SK-N-SH treated with all-trans-retinoic acid at 6 μM for 48 hours (cell line): Measurements from ENCODE around the gene SLC7A8.

Experiments
- ESRRG ChIP-seq: fragments of 250-450 bp; sonication (Bioruptor Pico); IDR thresholded peaks from 2 replicates; pipeline ENCODE4 v1.6.1; 2021; ENCODE audit warnings: mild to moderate bottlenecking
- GLIS3 ChIP-seq: fragments of 250-450 bp; sonication (Bioruptor Pico); IDR thresholded peaks from 2 replicates; pipeline ENCODE4 v1.5.0; 2020; ENCODE audit warnings: mild to moderate bottlenecking, moderate library complexity
- PPARA ChIP-seq: fragments of 250-450 bp; sonication (Bioruptor Pico); IDR thresholded peaks from 2 replicates; pipeline ENCODE4 v1.5.0; 2020; ENCODE audit warnings: mild to moderate bottlenecking, borderline replicate concordance
- ZNF565 ChIP-seq: fragments of 450-650 bp; formaldehyde crosslinking; conservative IDR thresholded peaks from 2 replicates; pipeline ENCODE4 v1.5.0; 2020; ENCODE audit warnings: low read depth, mild to moderate bottlenecking, moderate library complexity
- TF ChIP-seq, protein P1 (sequence below): fragments of 250-450 bp; sonication (Bioruptor Pico); IDR thresholded peaks from 2 replicates; pipeline ENCODE4 v1.5.1; 2021; ENCODE audit warnings: mild to moderate bottlenecking, moderate library complexity
- TF ChIP-seq, protein P2 (sequence below): fragments of 250-450 bp; sonication (Bioruptor Pico); IDR thresholded peaks from 2 replicates; pipeline ENCODE4 v1.8.0; 2021; ENCODE audit warnings: low read depth, mild to moderate bottlenecking, moderate library complexity, borderline replicate concordance

DNA sequence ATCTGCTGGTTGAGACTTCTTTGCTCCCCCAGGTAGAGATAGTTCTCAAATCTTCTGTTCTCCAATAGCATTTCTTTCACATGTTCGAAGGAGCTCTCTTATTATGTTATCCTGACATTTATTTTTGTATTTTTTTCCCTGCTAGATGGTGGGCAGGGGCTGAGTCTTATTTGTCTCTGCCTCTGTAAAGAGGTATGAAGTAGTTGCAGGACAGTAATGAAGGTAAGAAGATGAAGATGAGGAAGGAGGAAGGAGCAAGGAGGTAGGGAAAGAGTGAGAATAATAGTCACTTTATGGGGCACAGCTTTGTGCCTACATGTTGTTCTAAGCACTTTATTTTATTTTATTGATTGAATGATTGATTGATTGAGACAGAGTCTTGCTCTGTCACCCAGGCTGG lies 73.7 kb downstream of the SLC7A8 start:
- TF ChIP-seq, protein P1, sequence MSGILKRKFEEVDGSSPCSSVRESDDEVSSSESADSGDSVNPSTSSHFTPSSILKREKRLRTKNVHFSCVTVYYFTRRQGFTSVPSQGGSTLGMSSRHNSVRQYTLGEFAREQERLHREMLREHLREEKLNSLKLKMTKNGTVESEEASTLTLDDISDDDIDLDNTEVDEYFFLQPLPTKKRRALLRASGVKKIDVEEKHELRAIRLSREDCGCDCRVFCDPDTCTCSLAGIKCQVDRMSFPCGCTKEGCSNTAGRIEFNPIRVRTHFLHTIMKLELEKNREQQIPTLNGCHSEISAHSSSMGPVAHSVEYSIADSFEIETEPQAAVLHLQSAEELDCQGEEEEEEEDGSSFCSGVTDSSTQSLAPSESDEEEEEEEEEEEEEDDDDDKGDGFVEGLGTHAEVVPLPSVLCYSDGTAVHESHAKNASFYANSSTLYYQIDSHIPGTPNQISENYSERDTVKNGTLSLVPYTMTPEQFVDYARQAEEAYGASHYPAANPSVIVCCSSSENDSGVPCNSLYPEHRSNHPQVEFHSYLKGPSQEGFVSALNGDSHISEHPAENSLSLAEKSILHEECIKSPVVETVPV (CRISPR knock-in tag) = no peak
- TF ChIP-seq PPARA (CRISPR knock-in tag) = no peak
- TF ChIP-seq ZNF565 = no peak
- TF ChIP-seq, protein P2, sequence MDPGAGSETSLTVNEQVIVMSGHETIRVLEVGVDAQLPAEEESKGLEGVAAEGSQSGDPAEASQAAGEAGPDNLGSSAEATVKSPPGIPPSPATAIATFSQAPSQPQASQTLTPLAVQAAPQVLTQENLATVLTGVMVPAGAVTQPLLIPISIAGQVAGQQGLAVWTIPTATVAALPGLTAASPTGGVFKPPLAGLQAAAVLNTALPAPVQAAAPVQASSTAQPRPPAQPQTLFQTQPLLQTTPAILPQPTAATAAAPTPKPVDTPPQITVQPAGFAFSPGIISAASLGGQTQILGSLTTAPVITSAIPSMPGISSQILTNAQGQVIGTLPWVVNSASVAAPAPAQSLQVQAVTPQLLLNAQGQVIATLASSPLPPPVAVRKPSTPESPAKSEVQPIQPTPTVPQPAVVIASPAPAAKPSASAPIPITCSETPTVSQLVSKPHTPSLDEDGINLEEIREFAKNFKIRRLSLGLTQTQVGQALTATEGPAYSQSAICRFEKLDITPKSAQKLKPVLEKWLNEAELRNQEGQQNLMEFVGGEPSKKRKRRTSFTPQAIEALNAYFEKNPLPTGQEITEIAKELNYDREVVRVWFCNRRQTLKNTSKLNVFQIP (CRISPR knock-in tag) = no peak
- TF ChIP-seq GLIS3 (CRISPR knock-in tag) = no peak
- no peak for TF ChIP-seq ESRRG
